Measurements from ENCODE around the gene BMP4. TPM values are rescaled to one million over a fixed set of nuclear protein-coding genes. Genes with fewer than 3 reads are reported as not detected.

BMP4 gene
- total and polyA plus RNA-seq, 7 donors: 3.7 to 31.4 (median 19.4) TPM

GRCh38 chr14:53932966-53933365 is 23.7 kb downstream of the BMP4 start:
- no peaks in the 10 kb centered on the region for H3K36me3 ChIP-seq
- H3K27ac ChIP-seq: no peak overlapping the region
- no peak overlapping the region for H3K4me3 ChIP-seq
- no peak for DNase-seq
- TF ChIP-seq, protein P1, sequence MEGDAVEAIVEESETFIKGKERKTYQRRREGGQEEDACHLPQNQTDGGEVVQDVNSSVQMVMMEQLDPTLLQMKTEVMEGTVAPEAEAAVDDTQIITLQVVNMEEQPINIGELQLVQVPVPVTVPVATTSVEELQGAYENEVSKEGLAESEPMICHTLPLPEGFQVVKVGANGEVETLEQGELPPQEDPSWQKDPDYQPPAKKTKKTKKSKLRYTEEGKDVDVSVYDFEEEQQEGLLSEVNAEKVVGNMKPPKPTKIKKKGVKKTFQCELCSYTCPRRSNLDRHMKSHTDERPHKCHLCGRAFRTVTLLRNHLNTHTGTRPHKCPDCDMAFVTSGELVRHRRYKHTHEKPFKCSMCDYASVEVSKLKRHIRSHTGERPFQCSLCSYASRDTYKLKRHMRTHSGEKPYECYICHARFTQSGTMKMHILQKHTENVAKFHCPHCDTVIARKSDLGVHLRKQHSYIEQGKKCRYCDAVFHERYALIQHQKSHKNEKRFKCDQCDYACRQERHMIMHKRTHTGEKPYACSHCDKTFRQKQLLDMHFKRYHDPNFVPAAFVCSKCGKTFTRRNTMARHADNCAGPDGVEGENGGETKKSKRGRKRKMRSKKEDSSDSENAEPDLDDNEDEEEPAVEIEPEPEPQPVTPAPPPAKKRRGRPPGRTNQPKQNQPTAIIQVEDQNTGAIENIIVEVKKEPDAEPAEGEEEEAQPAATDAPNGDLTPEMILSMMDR (IDR thresholded peaks at IDR 0.05): no peak
- no peak for TF ChIP-seq EP300 (IDR thresholded peaks at IDR 0.05)
- no peaks in the 10 kb centered on the region for H3K4me1 ChIP-seq
- peaks cover 0 to 2% (median 0%) of the 10 kb centered on the region in 4 donors for H3K9me3 ChIP-seq
- intact Hi-C loops (cut with DNase I): no loop called here
- H3K27me3 ChIP-seq: no peaks in the 10 kb centered on the region

DNA sequence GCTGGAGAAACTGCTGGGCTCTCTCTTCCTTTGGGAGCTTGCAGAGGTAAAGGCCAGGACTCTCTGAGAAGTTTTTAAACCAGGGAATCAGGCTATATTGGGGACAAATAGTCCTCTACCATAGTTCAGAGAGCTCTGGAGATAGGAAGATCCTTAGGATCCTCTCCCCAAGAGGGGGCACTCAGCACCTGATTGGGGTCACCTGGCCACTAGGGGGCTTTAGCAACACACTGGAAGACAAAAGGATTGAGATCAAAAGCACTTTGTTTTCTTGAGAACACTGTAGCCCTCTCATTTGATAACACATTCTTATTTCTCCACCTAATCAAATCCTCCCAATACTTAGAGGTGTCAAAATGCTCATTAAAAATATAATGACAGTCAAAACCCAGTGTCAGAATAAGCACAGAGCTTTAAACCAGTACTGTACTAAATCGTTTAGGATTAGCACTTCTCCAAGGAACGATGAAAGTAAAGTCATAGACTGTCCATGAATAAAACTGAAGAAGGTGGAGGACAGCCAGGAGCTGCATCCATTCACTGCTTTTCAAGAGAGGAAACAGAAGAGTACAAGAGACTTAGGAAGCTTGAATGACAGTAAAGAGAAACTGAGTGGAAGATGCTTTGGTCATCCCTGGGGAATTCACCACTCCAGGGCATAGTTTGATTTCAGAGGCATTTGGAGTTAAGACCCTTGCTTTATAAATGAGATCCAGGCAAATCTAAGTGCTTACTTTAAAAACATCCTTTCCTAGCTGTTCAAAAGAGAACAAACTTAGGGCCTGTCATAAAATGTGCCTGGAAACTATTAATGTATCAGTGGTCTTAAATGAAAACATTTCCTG is 26.5 kb downstream of the BMP4 start:
- no peaks in the 10 kb centered on the region for H3K27me3 ChIP-seq
- no peaks in the 10 kb centered on the region for H3K4me1 ChIP-seq
- no peaks in the 10 kb centered on the region for H3K36me3 ChIP-seq
- TF ChIP-seq, protein P1 (IDR thresholded peaks at IDR 0.05): no peak
- TF ChIP-seq POLR2A (IDR thresholded peaks at IDR 0.05): no peak
- H3K27ac ChIP-seq: no peak overlapping the region
- 73 to 79% methylated on average over 2 of the region's 2 CpGs for WGBS, 2 donors
- H3K9me3 ChIP-seq: no peaks in the 10 kb centered on the region
- H3K4me3 ChIP-seq: no peak overlapping the region
- DNase-seq: no peak
- intact Hi-C loops (cut with DNase I): no loop called here

DNA sequence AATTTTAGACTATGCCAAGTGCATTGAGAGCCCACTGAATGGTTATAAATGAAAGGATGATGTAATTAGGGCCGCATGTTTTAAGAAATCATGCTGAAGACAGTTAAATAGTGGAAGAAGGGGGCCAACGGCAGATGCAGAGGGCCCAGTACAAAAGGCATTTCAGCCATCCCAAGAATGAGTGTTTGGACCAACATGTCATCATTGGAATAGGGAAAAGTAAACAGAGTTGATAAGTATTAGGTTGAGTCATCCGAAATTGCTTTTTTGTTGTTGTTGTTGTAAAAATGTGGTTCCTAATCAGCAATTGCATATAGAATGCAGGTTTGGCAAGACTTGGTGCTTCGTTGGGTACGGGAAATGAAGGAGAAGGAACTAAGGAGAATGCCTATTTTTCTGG is 29.5 kb downstream of the BMP4 start:
- intact Hi-C loops (cut with DNase I): no loop called here
- Histone ChIP-seq H3K9me3 (no peaks in the 10 kb centered on the region), H3K27ac (no peak overlapping the region), H3K4me3 (no peak overlapping the region), H3K27me3 (no peaks in the 10 kb centered on the region), H3K36me3 (no peaks in the 10 kb centered on the region), H3K4me1 (no peaks in the 10 kb centered on the region)
- TF ChIP-seq EP300 (IDR thresholded peaks at IDR 0.05): no peak
- TF ChIP-seq POLR2AphosphoS5 (IDR thresholded peaks at IDR 0.05): no peak
- TF ChIP-seq POLR2A (IDR thresholded peaks at IDR 0.05): no peak
- TF ChIP-seq, protein P1 (IDR thresholded peaks at IDR 0.05): no peak
- no peak for DNase-seq
- 77 to 84% methylated on average over 5 of the region's 5 CpGs for WGBS, 2 donors

DNA sequence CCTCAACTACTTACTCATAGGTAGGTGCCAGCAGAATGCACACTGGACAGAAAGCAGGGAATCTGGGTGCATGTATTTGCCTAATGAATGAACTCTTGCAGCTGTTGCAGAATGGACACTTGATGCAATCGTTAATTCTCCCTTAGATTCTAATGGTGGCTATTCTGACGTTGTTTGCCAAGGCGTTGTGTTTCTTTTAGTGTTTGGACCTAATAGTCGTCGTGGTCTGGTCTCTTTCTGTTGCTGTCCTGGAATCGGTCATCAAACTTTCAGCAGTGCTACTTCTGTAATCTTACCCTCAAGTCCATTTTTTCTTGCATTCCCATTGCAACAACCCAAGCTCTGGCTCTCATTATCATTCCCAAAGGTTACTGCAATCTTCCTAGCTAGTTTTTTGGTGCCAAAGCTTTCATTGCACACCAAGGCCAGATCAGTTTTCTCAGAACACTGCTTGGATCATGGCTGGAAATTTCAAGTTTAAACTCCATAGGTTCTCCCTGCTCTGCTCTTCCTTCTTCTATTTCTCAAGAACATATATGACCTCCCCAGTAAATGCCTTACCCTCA is 31.3 kb downstream of the BMP4 start:
- Histone ChIP-seq H3K9me3 (no peaks in the 10 kb centered on the region), H3K36me3 (no peaks in the 10 kb centered on the region), H3K4me1 (no peaks in the 10 kb centered on the region), H3K27ac (no peak overlapping the region), H3K27me3 (no peaks in the 10 kb centered on the region), H3K4me3 (no peak overlapping the region)
- DNase-seq: no peak
- TF ChIP-seq, protein P1 (IDR thresholded peaks at IDR 0.05): no peak
- TF ChIP-seq EP300 (IDR thresholded peaks at IDR 0.05) (no peak), POLR2AphosphoS5 (IDR thresholded peaks at IDR 0.05) (no peak), POLR2A (IDR thresholded peaks at IDR 0.05) (no peak)
- intact Hi-C loops (cut with DNase I): no loop called here
- WGBS, 2 donors: 91% methylated on average over 6 of the region's 6 CpGs

Data from sigmoid colon (tissue), 7 donors.